Ammon's horn (tissue), 1 donor: Measurements from ENCODE around the gene ADGRL1.
A peak's percentile ranks its signal among the peaks of the same experiment; 100 is the strongest.
"Not testable (repeated sequence)": the region's sequence is repeated elsewhere in the genome, so short reads cannot be mapped to it uniquely, and the experiment has no call there.

Experiments used
- DNase-seq: peaks from one replicate; pipeline ENCODE4 v3.0.0-alpha.2; 2016; ENCODE audit warnings: low spot score

The ADGRL1 gene

DNA sequence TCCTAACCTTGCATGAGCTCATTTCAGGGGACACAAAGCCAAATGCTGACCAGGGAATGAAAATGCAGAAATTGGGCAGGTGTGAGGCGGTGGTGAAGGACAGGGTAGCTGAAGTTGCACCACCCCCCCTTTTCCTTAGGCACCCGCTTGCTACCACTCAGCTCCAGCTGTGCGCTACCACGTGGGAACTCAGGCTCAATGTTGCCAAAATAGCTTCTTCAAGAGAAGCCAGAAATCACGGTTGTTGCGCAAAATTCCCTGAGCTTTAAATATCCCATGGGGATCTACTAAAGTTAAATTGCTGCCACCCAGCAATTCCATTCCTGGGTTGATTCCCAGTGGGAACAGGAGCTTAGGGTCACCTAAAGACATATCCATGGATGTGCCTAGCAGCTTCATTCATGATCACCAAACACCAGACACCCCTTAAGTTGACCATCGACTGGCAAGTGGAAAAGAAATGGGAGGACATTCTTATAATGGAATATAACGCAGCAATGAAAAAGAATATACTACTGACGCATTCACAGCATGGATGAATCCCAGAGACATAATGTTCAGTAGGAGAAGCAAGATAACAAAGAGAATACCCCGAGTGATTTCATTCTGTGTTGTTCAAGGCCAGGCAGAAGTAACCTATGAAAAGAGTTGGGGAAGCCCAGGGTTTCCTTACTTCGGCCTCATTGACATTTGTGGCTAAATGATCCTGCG, 12.8 kb upstream of the ADGRL1 start:
- DNase-seq: no peak

- DNase-seq: not testable (repeated sequence)
Observed at GRCh38 chr19:14217886-14218285, 11.9 kb upstream of the ADGRL1 start.

DNA sequence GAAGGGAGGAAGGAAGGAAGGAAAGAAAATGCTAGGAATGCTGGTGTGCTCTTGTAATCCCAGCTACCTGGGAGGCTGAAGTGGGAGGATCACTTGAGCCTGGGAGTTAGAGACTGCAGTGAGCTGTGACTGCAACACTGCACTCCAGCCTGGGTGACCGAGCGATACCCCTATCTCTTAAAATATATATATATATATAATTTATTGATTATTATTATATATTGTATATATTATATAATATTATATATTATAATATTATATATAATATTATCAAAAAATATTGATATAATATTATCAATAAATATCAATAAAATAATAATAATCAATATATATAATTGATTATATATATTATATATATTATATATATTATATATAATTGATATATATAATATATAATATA, 8.6 kb upstream of the ADGRL1 start:
- DNase-seq: no peak

GRCh38 chr19:14210182-14210581, 4.2 kb upstream of the ADGRL1 start:
- DNase-seq: not testable (repeated sequence)

- DNase-seq: not testable (repeated sequence)
Observed at GRCh38 chr19:14209401-14209800, 3.4 kb upstream of the ADGRL1 start.

- not testable (repeated sequence) for DNase-seq
Observed at GRCh38 chr19:14208496-14208895, 2.5 kb upstream of the ADGRL1 start.

GRCh38 chr19:14207796-14208195, 1.8 kb upstream of the ADGRL1 start:
- DNase-seq: not testable (repeated sequence)

GRCh38 chr19:14206737-14207726, 1.1 kb upstream of the ADGRL1 start:
- peak; percentile 89 for DNase-seq

DNA sequence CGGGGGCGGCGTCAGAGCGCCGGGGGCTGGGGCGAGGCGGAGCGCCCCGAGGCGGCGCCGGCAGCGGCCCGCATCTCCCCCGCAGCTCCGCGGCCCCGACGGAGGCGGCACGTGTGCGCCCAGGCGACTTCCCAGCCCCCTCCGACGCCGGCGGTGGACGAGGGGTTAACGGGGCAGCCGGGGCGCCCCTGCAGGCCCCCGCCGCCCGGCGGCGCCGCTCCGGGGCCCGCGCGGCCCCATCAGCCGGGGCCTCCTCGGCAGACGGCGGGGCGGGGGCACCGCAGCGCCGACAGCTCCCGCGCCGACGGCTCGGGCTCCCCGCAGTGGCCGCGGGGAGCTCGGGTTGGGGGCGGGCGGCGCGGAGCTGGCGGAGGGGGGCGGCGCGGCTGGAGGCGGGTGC, 339 bp upstream of the ADGRL1 start:
- not testable (repeated sequence) for DNase-seq

- DNase-seq: not testable (repeated sequence)
Observed at GRCh38 chr19:14204676-14205451, 1.1 kb downstream of the ADGRL1 start.

DNA sequence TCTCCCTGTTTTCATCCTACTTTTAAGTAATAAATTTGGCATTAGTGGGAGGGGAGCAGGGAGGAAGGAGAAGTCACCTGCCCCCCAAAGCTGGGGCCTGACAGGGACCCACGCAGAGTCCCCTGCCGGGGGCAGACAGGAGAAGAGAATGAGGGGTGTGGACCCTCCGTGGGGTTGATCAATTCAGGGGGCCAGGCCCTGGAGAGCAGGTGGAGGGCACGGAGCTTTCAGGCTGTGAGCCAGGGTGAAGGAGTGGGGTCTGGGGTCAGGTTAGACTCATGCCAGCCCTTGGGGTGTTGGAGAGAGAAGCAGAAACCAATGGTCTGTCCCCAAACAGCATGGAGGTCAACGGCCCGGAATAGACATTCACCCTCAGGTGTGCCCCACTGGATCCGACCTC, 1.8 kb downstream of the ADGRL1 start:
- DNase-seq: not testable (repeated sequence)

GRCh38 chr19:14203788-14204187, 2.2 kb downstream of the ADGRL1 start:
- DNase-seq: not testable (repeated sequence)

- DNase-seq: no peak
Observed at GRCh38 chr19:14203177-14203576, 2.8 kb downstream of the ADGRL1 start.

DNA sequence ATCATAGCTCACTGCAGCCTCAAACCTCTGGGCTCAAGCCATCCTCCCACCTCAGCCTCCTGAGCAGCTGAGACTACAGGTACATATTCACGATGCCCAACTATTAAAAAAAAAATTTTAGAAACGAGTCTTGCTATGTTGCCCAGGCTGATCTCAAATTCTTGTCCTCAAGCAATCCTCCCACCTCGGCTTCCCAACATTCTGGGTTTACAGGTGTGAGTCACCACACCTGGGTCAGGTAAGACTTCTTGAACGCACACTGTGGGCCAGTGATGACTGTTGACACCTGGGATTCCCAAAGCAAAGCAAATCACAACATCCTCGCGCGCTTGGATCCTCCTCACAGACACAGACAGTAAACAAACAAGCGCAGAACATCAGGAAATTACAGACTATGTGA, 4.5 kb downstream of the ADGRL1 start:
- not testable (repeated sequence) for DNase-seq

DNA sequence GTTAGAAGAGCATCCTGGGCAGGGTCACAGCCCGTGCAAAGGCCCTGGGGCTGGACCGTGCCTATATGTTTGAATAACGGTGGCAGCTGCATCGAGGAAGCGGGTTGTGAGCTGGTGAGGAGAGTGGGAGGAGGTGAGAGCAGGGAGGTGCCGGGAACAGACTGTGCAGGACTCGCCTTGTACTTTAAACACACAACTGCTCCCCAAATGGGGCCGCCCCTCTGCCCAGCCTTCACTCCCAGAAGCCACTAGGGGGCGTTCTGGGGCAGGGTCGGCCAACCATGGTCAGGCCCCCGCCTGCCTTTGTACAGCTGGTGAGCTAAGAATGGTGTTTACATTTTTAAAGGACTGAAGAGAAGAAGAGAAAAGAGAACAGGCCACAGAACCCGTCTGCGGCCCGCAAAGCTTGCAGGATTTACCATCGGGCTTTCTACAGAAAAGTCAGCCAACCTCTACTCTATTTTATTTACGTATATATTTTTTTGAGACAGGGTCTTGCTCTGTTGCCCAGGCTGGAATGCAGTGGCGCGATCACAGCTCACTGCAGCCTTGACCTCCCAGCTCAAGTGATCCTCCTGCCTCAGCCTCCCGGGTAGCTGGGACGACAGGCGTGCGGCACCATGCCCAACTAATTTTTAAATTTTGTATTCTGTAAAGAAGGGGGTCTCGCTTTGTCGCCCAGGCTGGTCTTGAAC, 5.7 kb downstream of the ADGRL1 start:
- not testable (repeated sequence) for DNase-seq

- DNase-seq: peak; percentile 40
Observed at GRCh38 chr19:14198384-14199376, 7.3 kb downstream of the ADGRL1 start.

- DNase-seq: no peak
Observed at GRCh38 chr19:14197882-14198281, 8.1 kb downstream of the ADGRL1 start.

GRCh38 chr19:14197288-14197687, 8.7 kb downstream of the ADGRL1 start:
- not testable (repeated sequence) for DNase-seq

DNA sequence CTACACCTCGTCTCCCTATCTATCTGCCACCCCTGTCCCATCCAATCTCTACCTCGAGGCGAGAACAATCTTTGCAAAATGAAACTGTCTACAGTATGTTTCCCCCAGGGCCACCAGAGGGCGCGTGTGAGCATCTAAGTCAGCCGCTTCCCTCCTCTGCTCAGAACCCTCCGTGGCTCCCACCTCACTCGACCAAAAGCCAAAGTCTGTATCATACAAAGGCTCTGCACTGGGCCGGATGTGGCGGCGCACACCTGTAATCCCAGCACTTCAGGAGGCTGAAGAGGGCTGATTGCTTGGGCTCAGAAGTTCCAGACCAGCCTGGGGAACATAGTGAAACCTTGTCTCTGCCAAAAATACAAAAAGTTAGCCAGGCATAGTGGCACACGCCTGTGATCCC, 9.9 kb downstream of the ADGRL1 start:
- DNase-seq: peak; percentile 63

DNA sequence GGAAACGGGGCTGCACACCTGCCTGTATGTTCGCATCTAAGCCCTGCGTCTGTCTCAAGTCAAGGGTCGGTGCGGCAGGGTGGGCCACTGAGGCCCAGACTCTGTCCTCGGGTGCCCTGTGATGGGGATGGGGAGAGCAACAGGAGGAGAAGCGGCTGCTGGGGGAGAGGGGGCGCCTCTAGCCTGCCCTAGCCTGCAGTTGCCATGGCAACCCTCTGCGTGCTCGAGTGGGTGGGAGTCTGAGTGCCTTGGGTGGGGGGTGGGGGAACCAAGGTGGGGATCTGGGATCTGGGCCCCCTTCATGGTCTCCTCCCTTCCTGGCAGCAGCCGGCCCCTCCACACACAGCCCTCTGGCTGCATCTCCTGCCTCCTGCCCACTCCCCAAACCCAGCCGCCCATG, 10.8 kb downstream of the ADGRL1 start:
- DNase-seq: not testable (repeated sequence)
